ENCODE results near the gene HIVEP2.

- TF ChIP-seq EP300 (IDR thresholded peaks at IDR 0.05) (no peak), CTCF (IDR thresholded peaks at IDR 0.05) (no peak), POLR2A (IDR thresholded peaks at IDR 0.05) (no peak)
Observed at GRCh38 chr6:142850679-142851423, 94.1 kb downstream of the HIVEP2 start.
